WTC11 (cell line): ENCODE data around the gene SLC35F1. TPM values are rescaled to one million over a fixed set of nuclear protein-coding genes. Genes with fewer than 3 reads are reported as not detected.

Experiments
- ATAC-seq: fragments of 200-7000 bp; cut with Tn5 transposase; 2 replicates; pipeline ENCODE4 v1.10.0; 2021; ENCODE audit warnings: mild to moderate bottlenecking, moderate library complexity
- CTCF ChIA-PET: fragments of 300-600 bp; sonication (Branson Sonifier 250); formaldehyde crosslinking; loops from one replicate; lab custom pipeline; 2021; ENCODE audit warnings: antibody characterized with exemption; lab: Charles Lee
- POLR2A ChIA-PET: fragments of 350-600 bp; sonication (Branson Sonifier 250); formaldehyde crosslinking; loops from one replicate; lab custom pipeline; 2021; ENCODE audit warnings: antibody characterized with exemption; lab: Charles Lee
- DNase-seq: peaks from one replicate; pipeline ENCODE4 v3.0.0; 2021; ENCODE audit warnings: low spot score
- H3K27ac Mint-ChIP-seq: 2 replicates; pipeline ENCODE4 v1.8.0; 2021; ENCODE audit warnings: mixed read lengths
- H3K27me3 Mint-ChIP-seq: 2 replicates; pipeline ENCODE4 v1.8.0; 2021; ENCODE audit warnings: low read depth, mild to moderate bottlenecking, moderate library complexity, mixed read lengths
- H3K36me3 Mint-ChIP-seq: 2 replicates; pipeline ENCODE4 v1.8.0; 2021; ENCODE audit warnings: mixed read lengths
- H3K4me1 Mint-ChIP-seq: 2 replicates; pipeline ENCODE4 v1.8.0; 2022; ENCODE audit warnings: mixed read lengths
- H3K4me3 Mint-ChIP-seq: 2 replicates; pipeline ENCODE4 v1.8.0; 2021; ENCODE audit warnings: mild to moderate bottlenecking, moderate library complexity, mixed read lengths
- H3K9me3 Mint-ChIP-seq: 2 replicates; pipeline ENCODE4 v1.8.0; 2021; ENCODE audit warnings: mixed read lengths
- ARID4B ChIP-seq: sonication (generic); formaldehyde crosslinking; IDR thresholded peaks from 2 replicates; pipeline ENCODE4 v1.8.0; 2023; ENCODE audit warnings: missing genetic modification reagents, mild to moderate bottlenecking, borderline replicate concordance
- ATF1 ChIP-seq: sonication (generic); formaldehyde crosslinking; IDR thresholded peaks from 2 replicates; pipeline ENCODE4 v1.8.1; 2023; ENCODE audit warnings: mild to moderate bottlenecking, moderate library complexity, missing genetic modification reagents
- EMX1 ChIP-seq: fragments of 250-450 bp; sonication (Bioruptor Pico); IDR thresholded peaks from 2 replicates; pipeline ENCODE4 v1.8.0; 2021; ENCODE audit warnings: mild to moderate bottlenecking
- ETV6 ChIP-seq: sonication (generic); formaldehyde crosslinking; IDR thresholded peaks from 2 replicates; pipeline ENCODE4 v1.8.1; 2022; ENCODE audit warnings: mild to moderate bottlenecking, missing genetic modification reagents
- FOXK1 ChIP-seq: sonication (generic); formaldehyde crosslinking; IDR thresholded peaks from 2 replicates; pipeline ENCODE4 v1.8.0; 2022; ENCODE audit warnings: mild to moderate bottlenecking, moderate library complexity, missing genetic modification reagents
- FOXP4 ChIP-seq: sonication (generic); formaldehyde crosslinking; IDR thresholded peaks from 2 replicates; pipeline ENCODE4 v1.8.0; 2022; ENCODE audit warnings: mild to moderate bottlenecking, missing genetic modification reagents
- NR2C2 ChIP-seq: sonication (generic); formaldehyde crosslinking; IDR thresholded peaks from 2 replicates; pipeline ENCODE4 v1.8.0; 2022; ENCODE audit warnings: mild to moderate bottlenecking, missing genetic modification reagents
- PREB ChIP-seq: sonication (generic); formaldehyde crosslinking; IDR thresholded peaks from 2 replicates; pipeline ENCODE4 v1.8.1; 2022; ENCODE audit warnings: mild to moderate bottlenecking, missing genetic modification reagents, moderate library complexity, borderline replicate concordance
- RELA ChIP-seq: sonication (generic); formaldehyde crosslinking; IDR thresholded peaks from 2 replicates; pipeline ENCODE4 v1.8.1; 2022; ENCODE audit warnings: missing genetic modification reagents, mild to moderate bottlenecking, borderline replicate concordance
- ZBTB21 ChIP-seq: sonication (generic); formaldehyde crosslinking; IDR thresholded peaks from 2 replicates; pipeline ENCODE4 v1.8.1; 2023; ENCODE audit warnings: mild to moderate bottlenecking, missing genetic modification reagents, borderline replicate concordance
- ZNF396 ChIP-seq: fragments of 250-450 bp; sonication (Bioruptor Pico); IDR thresholded peaks from 2 replicates; pipeline ENCODE4 v1.8.0; 2021; ENCODE audit warnings: mild to moderate bottlenecking, moderate library complexity, borderline replicate concordance
- ZNF423 ChIP-seq: fragments of 250-450 bp; sonication (Bioruptor Pico); IDR thresholded peaks from 2 replicates; pipeline ENCODE4 v2.1.2; 2022; ENCODE audit warnings: mild to moderate bottlenecking, moderate library complexity
- total RNA-seq: library from RNA; stranded (reverse); gene quantifications from 3 replicates; pipeline ENCODE4 v1.2.3, GENCODE V29; 2021
- TF ChIP-seq, protein P1 (sequence below): sonication (generic); formaldehyde crosslinking; IDR thresholded peaks from 2 replicates; pipeline ENCODE4 v1.8.0; 2022; ENCODE audit warnings: missing genetic modification reagents

SLC35F1 gene
- total RNA-seq, 1 experiment from 2014 or later, result 11.0 TPM

GRCh38 chr6:118317581-118318563 lies 410.8 kb downstream of the SLC35F1 start (continued):
- no peak for TF ChIP-seq ARID4B
- no peak for TF ChIP-seq FOXP4
- no peak for TF ChIP-seq ZNF396 (CRISPR knock-in tag)
- no peak for TF ChIP-seq ETV6 (CRISPR knock-in tag)

- ChIA-PET POLR2A (interaction anchor here (0.7 kb wide), 1 partner anchor 296 kb away, joined by 3 read pairs; no protein-coding TSS in a partner anchor), CTCF (no interaction called here)
- H3K9me3 Mint-ChIP-seq, result no peaks in the 10 kb centered on the region
- no peak overlapping the region for H3K27ac Mint-ChIP-seq
- no peak overlapping the region for H3K4me3 Mint-ChIP-seq
- H3K4me1 Mint-ChIP-seq, result peaks cover 16% of the 10 kb centered on the region
- H3K27me3 Mint-ChIP-seq, result no peaks in the 10 kb centered on the region
- TF ChIP-seq FOXK1 (CRISPR knock-in tag), result no peak
- TF ChIP-seq FOXP4, result no peak
- TF ChIP-seq EMX1, result no peak
- no peak for TF ChIP-seq ZBTB21
- no peak for TF ChIP-seq RELA (CRISPR knock-in tag)
- no peak for TF ChIP-seq PREB (CRISPR knock-in tag)
- TF ChIP-seq NR2C2 (CRISPR knock-in tag), result no peak
- TF ChIP-seq ATF1 (CRISPR knock-in tag), result no peak
- TF ChIP-seq, protein P1, sequence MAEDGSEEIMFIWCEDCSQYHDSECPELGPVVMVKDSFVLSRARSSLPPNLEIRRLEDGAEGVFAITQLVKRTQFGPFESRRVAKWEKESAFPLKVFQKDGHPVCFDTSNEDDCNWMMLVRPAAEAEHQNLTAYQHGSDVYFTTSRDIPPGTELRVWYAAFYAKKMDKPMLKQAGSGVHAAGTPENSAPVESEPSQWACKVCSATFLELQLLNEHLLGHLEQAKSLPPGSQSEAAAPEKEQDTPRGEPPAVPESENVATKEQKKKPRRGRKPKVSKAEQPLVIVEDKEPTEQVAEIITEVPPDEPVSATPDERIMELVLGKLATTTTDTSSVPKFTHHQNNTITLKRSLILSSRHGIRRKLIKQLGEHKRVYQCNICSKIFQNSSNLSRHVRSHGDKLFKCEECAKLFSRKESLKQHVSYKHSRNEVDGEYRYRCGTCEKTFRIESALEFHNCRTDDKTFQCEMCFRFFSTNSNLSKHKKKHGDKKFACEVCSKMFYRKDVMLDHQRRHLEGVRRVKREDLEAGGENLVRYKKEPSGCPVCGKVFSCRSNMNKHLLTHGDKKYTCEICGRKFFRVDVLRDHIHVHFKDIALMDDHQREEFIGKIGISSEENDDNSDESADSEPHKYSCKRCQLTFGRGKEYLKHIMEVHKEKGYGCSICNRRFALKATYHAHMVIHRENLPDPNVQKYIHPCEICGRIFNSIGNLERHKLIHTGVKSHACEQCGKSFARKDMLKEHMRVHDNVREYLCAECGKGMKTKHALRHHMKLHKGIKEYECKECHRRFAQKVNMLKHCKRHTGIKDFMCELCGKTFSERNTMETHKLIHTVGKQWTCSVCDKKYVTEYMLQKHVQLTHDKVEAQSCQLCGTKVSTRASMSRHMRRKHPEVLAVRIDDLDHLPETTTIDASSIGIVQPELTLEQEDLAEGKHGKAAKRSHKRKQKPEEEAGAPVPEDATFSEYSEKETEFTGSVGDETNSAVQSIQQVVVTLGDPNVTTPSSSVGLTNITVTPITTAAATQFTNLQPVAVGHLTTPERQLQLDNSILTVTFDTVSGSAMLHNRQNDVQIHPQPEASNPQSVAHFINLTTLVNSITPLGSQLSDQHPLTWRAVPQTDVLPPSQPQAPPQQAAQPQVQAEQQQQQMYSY (CRISPR knock-in tag), result no peak
- TF ChIP-seq ZNF423 (CRISPR knock-in tag), result no peak
- no peaks in the 10 kb centered on the region for H3K36me3 Mint-ChIP-seq
- ATAC-seq, result no peak
- no peak for DNase-seq
Observed at GRCh38 chr6:118318648-118319047, 411.6 kb downstream of the SLC35F1 start.
